NCI-H1417 treated with DMSO at 0.1 percent for 48 hours (cell line): ENCODE measurements around the gene GNA15.
"Not testable (repeated sequence)": the region's sequence is repeated elsewhere in the genome, so short reads cannot be mapped to it uniquely, and the experiment has no call there.

Source experiments
- DNase-seq: peaks from one replicate; lab custom pipeline; 2025; lab: John Stamatoyannopoulos, UW

Gene GNA15

GRCh38 chr19:3149526-3150505 lies 14.0 kb downstream of the GNA15 start:
- DNase-seq, result no peak

- no peak for DNase-seq
Observed at GRCh38 chr19:3150739-3151329, 15.0 kb downstream of the GNA15 start.

GRCh38 chr19:3151563-3152418 lies 16.0 kb downstream of the GNA15 start:
- no peak for DNase-seq

GRCh38 chr19:3152419-3152780 lies 16.6 kb downstream of the GNA15 start:
- DNase-seq, result no peak

GRCh38 chr19:3153286-3154230 lies 17.7 kb downstream of the GNA15 start:
- no peak for DNase-seq

- not testable (repeated sequence) for DNase-seq
Observed at GRCh38 chr19:3154447-3154846, 18.6 kb downstream of the GNA15 start.

- DNase-seq, result no peak
Observed at GRCh38 chr19:3154957-3155736, 19.3 kb downstream of the GNA15 start.

GRCh38 chr19:3157096-3157845 lies 21.4 kb downstream of the GNA15 start:
- DNase-seq, result no peak

- no peak for DNase-seq
Observed at GRCh38 chr19:3159565-3159964, 23.7 kb downstream of the GNA15 start.

GRCh38 chr19:3160219-3160618 lies 24.4 kb downstream of the GNA15 start:
- DNase-seq, result no peak

GRCh38 chr19:3161453-3161852 lies 25.6 kb downstream of the GNA15 start:
- DNase-seq, result no peak

- DNase-seq, result no peak
Observed at GRCh38 chr19:3162418-3163229, 26.8 kb downstream of the GNA15 start.

- DNase-seq, result peak; percentile 6
Observed at GRCh38 chr19:3163230-3163886, 27.5 kb downstream of the GNA15 start.

GRCh38 chr19:3163943-3164342 lies 28.1 kb downstream of the GNA15 start:
- DNase-seq, result no peak

GRCh38 chr19:3167533-3168272 lies 31.9 kb downstream of the GNA15 start:
- no peak for DNase-seq

- DNase-seq, result no peak
Observed at GRCh38 chr19:3171894-3172672, 36.2 kb downstream of the GNA15 start.

- not testable (repeated sequence) for DNase-seq
Observed at GRCh38 chr19:3172673-3173000, 36.8 kb downstream of the GNA15 start.
